ENCODE data around the gene GGCX.
"Not testable (repeated sequence)": the region's sequence is repeated elsewhere in the genome, so short reads cannot be mapped to it uniquely, and the experiment has no call there.

GRCh38 chr2:85604133-85604444, 42.8 kb upstream of the GGCX start:
- TF ChIP-seq POLR2AphosphoS5 (IDR thresholded peaks at IDR 0.05; ENCODE audit: low read depth, low read length); POLR2A (IDR thresholded peaks at IDR 0.05; ENCODE audit: low read depth, low read length); TAF1 (IDR thresholded peaks at IDR 0.05; ENCODE audit: borderline replicate concordance, low read depth, low read length): not testable (repeated sequence)
